DND-41 (cell line): ENCODE measurements around the gene APOD.
"Not testable (repeated sequence)": the region's sequence is repeated elsewhere in the genome, so short reads cannot be mapped to it uniquely, and the experiment has no call there.

Experiments used
- ATAC-seq: fragments of 200-7000 bp; cut with Tn5 transposase; 3 replicates; pipeline ENCODE4 v1.9.1; 2021; ENCODE audit warnings: low read depth; ENCODE audit not compliant: insufficient read depth
- DNase-seq: peaks from one replicate; pipeline ENCODE4 v3.0.0-alpha.2; 2020
- H2AFZ ChIP-seq: 2 replicates; pipeline ENCODE4 v1.6.0; 2012; ENCODE audit warnings: low read depth, low read length
- H3K27ac ChIP-seq: 2 replicates; pipeline ENCODE4 v1.5.1; 2012; ENCODE audit warnings: low read length, inconsistent platforms
- H3K27me3 ChIP-seq: fragments of 200-600 bp; sonication (generic); 2 replicates; pipeline ENCODE4 v1.6.0; 2012; ENCODE audit warnings: low read length, mild to moderate bottlenecking, inconsistent platforms; ENCODE audit not compliant: insufficient read depth, poor library complexity
- H3K36me3 ChIP-seq: 2 replicates; pipeline ENCODE4 v1.5.1; 2012; ENCODE audit warnings: low read length, inconsistent platforms; ENCODE audit not compliant: insufficient read depth
- H3K4me1 ChIP-seq: 2 replicates; pipeline ENCODE4 v1.5.1; 2012; ENCODE audit warnings: mild to moderate bottlenecking, low read length; ENCODE audit not compliant: insufficient read depth
- H3K4me2 ChIP-seq: 2 replicates; pipeline ENCODE4 v1.6.0; 2012; ENCODE audit warnings: mild to moderate bottlenecking, moderate library complexity, low read length, inconsistent platforms; ENCODE audit not compliant: insufficient read depth
- H3K4me3 ChIP-seq, 2 experiments: fragments of 200-600 bp in 1 of 2; shearing (Covaris generic) in 1 of 2; 2 replicates each; pipeline ENCODE4 v1.5.1; 2012 to 2016; ENCODE audit warnings: inconsistent platforms in 2 of 2, low read length in 2 of 2, mild to moderate bottlenecking in 2 of 2, low read depth in 1 of 2, moderate library complexity in 1 of 2
- H3K79me2 ChIP-seq: 2 replicates; pipeline ENCODE4 v1.6.0; 2012; ENCODE audit warnings: low read length, inconsistent platforms; ENCODE audit not compliant: insufficient read depth
- H3K9ac ChIP-seq: 2 replicates; pipeline ENCODE4 v1.6.0; 2012; ENCODE audit warnings: low read depth, mild to moderate bottlenecking, inconsistent platforms, low read length, moderate library complexity
- H3K9me3 ChIP-seq: 2 replicates; pipeline ENCODE4 v1.5.1; 2012; ENCODE audit warnings: low read length, moderate library complexity, mild to moderate bottlenecking, inconsistent platforms; ENCODE audit not compliant: insufficient read depth, severe bottlenecking
- H4K20me1 ChIP-seq: 2 replicates; pipeline ENCODE4 v1.6.0; 2012; ENCODE audit warnings: low read length; ENCODE audit not compliant: insufficient read depth

The APOD gene

GRCh38 chr3:195621095-195621494 is 37.4 kb upstream of the APOD start:
- H3K9ac ChIP-seq, H3K4me3 ChIP-seq, H3K79me2 ChIP-seq, H4K20me1 ChIP-seq, ATAC-seq, H3K4me2 ChIP-seq, H2AFZ ChIP-seq, H3K36me3 ChIP-seq, DNase-seq, H3K4me1 ChIP-seq, H3K27me3 ChIP-seq, H3K9me3 ChIP-seq, H3K27ac ChIP-seq: not testable (repeated sequence)

GRCh38 chr3:195620476-195620875 is 36.7 kb upstream of the APOD start:
- H3K36me3 ChIP-seq, H3K27me3 ChIP-seq, H3K4me3 ChIP-seq, H3K9me3 ChIP-seq, H3K27ac ChIP-seq, H4K20me1 ChIP-seq, H3K79me2 ChIP-seq, H3K9ac ChIP-seq, ATAC-seq, H2AFZ ChIP-seq, H3K4me2 ChIP-seq, DNase-seq, H3K4me1 ChIP-seq: not testable (repeated sequence)

- not testable (repeated sequence) for ATAC-seq, H3K36me3 ChIP-seq, DNase-seq, H3K79me2 ChIP-seq, H2AFZ ChIP-seq, H3K27ac ChIP-seq, H3K4me1 ChIP-seq, H4K20me1 ChIP-seq, H3K9ac ChIP-seq, H3K4me2 ChIP-seq, H3K4me3 ChIP-seq, H3K27me3 ChIP-seq, H3K9me3 ChIP-seq
These were observed 36.0 kb upstream of the APOD start for GRCh38 chr3:195619591-195620369.

- H3K27ac ChIP-seq, H3K36me3 ChIP-seq, H3K79me2 ChIP-seq, H3K9ac ChIP-seq, H3K9me3 ChIP-seq, H3K4me2 ChIP-seq, H4K20me1 ChIP-seq, H3K4me3 ChIP-seq, H3K4me1 ChIP-seq, DNase-seq, ATAC-seq, H3K27me3 ChIP-seq, H2AFZ ChIP-seq: not testable (repeated sequence)
These were observed 34.3 kb upstream of the APOD start for GRCh38 chr3:195617784-195618659.

- not testable (repeated sequence) for H3K9ac ChIP-seq, H3K4me3 ChIP-seq, H3K4me1 ChIP-seq, ATAC-seq, DNase-seq, H3K9me3 ChIP-seq, H3K4me2 ChIP-seq, H3K79me2 ChIP-seq, H3K36me3 ChIP-seq, H4K20me1 ChIP-seq, H3K27me3 ChIP-seq, H2AFZ ChIP-seq, H3K27ac ChIP-seq
These were observed 33.4 kb upstream of the APOD start for GRCh38 chr3:195617134-195617533.
